ENCODE measurements around the gene CHAT.

The CHAT gene

DNA sequence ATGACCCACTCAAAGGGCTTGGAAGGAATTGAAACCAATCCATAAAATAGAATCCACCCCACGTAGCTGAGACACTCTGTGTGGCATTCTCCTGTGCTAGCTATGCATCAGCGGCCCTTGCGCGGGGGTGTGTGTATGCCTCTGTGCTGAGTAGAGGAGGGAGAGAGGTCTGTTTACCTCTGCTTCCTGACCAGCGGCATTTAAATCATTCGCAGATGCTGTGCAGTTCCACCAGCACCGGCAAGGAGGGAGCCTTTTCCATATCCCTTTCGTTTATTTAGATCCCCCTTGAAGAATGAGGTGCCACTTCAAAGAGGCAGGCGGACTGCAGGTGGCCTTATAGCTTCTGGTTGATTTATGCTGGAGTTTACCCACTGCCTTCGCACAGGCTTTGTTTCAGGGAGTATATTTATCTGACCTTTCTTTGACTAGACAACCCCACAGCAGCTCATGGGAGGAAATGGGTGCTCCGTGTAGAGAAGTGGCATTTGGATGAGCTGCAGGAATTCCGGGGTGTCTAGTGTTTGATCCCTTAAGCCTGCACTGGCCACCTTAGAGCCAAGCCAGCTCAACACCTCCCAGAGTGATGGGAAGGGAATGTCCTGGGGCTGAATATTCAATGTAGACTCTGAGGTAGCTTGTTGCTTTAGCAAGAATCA is 77.0 kb downstream of the CHAT start:
- no peak for DNase-seq

DNA sequence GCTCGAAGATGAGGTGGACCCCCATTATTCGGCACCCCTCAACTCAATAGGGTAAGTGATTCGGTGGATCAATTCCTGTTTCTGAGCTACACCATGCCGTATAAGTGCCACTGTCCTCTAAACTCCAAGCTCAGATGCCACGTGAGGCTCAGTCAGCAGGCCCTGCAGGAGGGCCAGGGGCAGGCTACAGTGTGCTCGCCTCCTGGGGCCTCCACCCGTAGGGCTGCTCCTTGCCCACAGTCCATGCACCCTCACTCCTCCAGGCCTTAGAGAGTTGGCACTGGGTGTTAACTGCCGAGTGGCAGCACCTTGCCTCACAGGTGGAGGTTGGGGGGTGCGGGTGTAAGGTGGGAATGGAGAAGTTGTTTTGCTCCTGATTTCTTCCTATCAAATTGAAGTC is 77.8 kb downstream of the CHAT start:
- DNase-seq, result no peak

DNA sequence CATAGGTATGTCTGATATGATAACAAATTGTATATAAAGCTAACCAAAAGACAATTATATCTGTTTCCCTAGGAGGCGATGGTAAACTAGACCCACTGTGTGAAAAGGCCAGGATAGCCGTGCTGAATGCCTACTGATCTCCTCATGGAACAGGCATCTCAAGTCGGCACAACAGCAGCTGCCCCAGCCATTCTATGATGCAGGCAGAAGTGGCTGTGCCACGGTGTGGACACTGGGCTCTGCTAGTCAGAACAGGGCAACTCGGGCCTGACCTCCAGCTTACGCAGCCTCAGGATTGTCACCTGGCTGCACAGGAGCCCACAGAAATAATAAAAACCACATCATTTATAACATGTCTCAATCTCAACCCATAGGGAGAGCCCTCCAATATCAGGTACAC is 80.6 kb downstream of the CHAT start:
- no peak for DNase-seq

GRCh38 chr10:49696311-49696710 is 82.5 kb downstream of the CHAT start:
- no peak for DNase-seq

GRCh38 chr10:49698679-49699078 is 84.8 kb downstream of the CHAT start:
- no peak for DNase-seq

GRCh38 chr10:49700211-49700610 is 86.4 kb downstream of the CHAT start:
- no peak for DNase-seq

DNA sequence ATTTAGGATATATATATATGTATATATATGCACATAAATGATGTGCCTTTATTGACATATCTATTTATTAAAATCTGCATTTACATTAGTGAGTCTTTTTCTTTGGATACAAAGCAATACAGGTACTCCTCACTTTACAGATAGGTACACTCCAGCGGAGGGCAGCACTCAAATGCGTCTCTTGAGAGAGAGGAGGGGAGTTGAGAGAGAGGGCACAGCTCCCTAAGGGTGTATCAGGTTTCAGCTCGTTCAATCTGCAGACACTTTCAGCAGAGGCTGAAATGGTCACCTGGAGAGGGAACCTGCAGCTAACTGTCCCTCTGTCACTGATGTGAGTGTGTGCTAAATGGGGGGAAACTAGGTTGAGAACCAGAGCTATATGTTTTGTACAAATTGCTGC is 87.2 kb downstream of the CHAT start:
- DNase-seq, result peak; percentile 10

GRCh38 chr10:49707585-49707984 is 93.7 kb downstream of the CHAT start:
- no peak for DNase-seq

DNA sequence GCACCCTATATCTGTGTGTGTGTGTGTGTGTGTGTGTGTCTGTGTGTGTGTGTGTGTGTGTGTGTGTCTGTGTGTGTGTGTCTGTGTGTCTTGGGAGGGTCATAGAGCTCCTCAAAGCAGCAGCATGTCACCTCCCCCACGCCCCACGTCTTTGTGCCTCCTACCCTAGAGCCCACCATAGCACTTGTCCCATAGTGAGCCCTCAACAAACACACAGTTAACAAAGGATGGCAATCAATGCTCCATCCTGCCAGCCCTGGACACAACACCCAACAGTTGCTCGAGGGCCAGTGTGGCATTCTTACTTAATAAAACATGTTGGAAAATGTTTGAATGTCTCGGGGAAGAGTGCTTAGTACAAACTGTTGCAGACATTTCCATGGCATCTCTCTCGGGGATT is 96.1 kb downstream of the CHAT start:
- no peak for DNase-seq

DNA sequence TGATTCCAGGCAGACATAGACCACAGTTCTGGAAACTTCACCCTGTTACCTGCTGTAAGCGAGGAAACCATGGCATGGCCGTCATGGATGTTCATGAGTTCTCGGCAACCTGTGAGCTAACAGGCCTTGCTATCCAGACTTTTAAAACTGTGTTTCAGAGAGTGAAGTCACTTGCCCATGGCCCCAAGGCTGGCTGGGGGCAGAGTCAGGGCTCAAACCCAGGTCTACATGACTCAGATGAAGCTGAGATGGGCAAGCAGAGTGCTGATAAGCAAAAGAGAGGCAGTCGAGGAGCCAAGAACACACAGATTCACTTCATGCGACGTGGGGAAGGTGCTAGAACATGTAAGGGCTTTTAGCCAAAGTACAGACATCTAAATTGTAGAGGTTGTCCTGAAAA is 97.1 kb downstream of the CHAT start:
- no peak for DNase-seq

DNA sequence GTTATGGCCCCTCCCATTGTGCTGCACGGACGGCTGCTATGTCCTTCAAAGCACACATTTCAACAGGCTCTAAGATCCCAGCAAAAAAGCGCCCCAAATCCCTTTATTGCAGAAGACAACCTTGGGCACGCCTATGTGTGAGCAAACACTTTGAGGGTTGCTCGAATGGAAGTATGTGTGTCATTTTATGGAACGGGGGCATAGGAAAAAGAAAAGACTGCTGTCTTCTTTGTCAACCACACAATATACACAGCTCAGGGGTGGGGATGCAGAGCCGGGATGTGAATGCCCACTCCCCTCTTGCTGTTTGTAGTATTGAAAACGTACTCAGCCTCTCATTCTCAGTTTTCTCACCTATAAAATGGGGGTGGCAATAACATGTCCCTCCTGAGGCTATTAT is 97.6 kb downstream of the CHAT start:
- DNase-seq, result no peak

DNA sequence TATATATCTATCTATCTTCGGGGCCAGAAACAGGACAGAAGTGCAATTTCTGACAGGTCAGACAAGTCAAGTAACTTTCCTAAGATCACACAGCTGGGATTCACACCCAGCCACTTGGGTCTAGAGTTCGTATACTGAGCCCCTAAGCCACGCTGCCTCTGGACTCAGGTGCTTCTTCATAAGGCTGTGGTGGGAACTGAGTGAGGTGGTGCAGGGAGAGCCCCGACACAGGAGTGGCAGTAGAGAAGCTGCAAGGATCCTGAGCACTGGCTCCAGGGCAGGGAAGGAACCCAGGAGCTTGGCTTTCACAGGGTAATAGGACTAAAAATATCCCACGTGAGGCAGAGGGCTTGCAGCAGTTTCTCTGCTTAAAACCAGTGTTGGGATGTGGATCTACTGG is 99.4 kb downstream of the CHAT start:
- no peak for DNase-seq

All from NCI-H2029 (cell line).